GM11168 (cell line): ENCODE measurements around the gene ZNRF1.
"Not testable (repeated sequence)": the region's sequence is repeated elsewhere in the genome, so short reads cannot be mapped to it uniquely, and the experiment has no call there.

ENCODE experiments used
- in situ Hi-C: fragments of 300-500 bp; cut with MboI; formaldehyde crosslinking; loops from one replicate; pipeline ENCODE4 v1.12.0; 2022; ENCODE audit warnings: low sequenced_read_pairs; ENCODE audit not compliant: unreplicated experiment

The ZNRF1 gene

GRCh38 chr16:74999609-75000480 lies 1.0 kb downstream of the ZNRF1 start:
- in situ Hi-C loops, result no loop called here

DNA sequence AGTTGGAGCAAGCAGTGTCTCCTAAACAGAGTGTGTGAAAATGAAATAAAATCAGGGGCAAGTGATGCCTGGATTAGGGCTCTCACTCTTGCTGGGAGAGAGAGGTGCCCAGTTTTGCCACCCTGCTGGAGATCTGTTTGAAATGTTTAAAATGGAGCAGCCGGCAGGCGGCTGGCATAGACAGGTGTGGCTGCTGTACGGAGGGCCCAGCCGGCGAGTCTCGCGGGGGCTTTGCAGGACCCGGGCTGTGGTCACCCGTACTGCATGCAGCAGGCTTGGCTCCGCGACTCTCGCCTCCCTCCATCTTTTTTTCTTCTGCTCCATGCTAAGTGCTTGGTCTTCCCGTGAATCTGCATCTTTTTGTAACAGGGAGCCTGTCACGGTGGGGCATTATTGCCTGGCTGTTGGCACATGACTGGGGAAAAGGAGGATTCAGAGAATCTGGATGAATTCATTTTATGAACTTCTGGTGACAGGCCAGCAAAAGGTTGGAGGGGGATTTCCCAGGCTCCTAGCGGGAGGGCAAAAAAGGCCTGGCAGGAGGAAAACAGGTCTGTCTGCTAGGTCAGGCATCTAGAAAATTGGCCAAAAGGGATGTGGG lies 1.8 kb downstream of the ZNRF1 start:
- in situ Hi-C loops, result no loop called here

GRCh38 chr16:75002474-75002873 lies 3.6 kb downstream of the ZNRF1 start:
- in situ Hi-C loops, result no loop called here

DNA sequence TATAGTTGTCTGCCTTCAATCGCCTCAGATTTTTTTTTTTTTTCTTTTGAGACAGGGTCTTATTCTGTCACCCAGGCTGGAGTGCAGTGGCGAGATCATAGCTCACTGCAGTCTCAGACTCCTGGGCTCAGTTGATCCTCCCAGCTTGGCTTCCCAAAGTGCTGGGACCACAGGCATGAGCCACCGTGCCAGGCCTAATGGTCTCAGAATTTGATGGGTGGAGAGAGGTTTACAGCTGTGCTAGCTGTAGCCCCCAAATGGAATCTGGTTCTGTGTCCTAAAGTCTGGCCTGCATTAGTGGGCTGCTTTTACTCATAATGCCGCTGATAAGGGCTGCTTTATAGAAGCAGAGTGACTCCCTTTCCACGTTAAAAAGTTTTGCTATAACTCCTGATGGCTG lies 5.1 kb downstream of the ZNRF1 start:
- in situ Hi-C loops, result no loop called here

DNA sequence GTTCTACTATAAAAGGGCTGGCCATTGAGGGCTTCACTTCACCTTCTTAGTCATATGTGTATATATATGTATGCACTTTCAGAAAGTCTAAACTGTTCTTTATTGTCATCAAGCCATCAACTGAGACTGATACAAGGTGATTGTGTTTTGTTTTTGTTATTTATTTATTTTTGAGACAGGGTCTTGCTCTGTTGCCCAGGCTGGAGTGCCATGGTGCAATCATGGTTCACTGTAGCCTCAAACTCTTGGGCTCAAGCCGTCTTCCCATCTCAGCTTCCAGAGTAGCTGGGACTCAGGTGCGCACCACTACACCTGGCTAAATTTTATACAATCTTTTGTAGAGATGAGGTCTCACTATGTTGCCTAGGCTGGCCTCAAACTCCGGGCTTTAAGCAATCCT lies 5.6 kb downstream of the ZNRF1 start:
- in situ Hi-C loops, result no loop called here

DNA sequence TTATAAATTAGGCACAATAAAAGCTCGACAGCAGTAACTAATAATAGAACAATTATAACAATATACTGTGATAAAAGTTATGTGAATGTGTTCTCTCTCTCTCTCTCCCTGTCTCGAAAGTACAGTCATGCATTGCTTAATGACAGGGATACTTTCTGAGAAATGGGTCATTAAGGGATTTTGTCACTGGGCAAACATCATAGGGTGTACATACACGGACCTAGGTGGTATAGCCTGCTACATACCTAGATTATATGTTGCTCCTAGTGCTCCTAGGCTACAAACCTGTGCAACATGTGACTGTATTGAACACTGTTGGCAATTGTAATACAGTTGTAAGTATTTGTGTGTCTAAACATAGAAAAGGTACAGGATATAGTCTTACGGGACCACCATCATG lies 6.9 kb downstream of the ZNRF1 start:
- in situ Hi-C loops, result no loop called here

DNA sequence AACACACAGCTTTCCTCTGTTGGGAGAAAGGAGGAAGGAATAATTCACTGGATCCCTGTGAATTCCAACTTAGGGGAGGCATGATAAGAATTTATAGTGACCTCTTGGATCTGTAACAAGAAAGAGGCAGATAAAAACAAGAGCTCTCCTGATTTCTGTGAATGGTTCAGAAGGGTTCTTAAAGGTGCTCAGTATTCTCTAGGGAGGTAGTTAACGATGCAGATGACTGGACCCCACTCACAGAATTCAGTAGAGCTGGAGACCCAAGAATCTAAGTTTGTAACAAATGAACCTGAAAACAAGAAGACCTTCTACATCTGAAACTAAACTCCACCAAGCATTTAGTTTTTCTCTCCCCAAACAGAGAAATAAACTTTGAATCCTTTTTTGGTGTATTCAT lies 8.6 kb downstream of the ZNRF1 start:
- in situ Hi-C loops, result no loop called here

DNA sequence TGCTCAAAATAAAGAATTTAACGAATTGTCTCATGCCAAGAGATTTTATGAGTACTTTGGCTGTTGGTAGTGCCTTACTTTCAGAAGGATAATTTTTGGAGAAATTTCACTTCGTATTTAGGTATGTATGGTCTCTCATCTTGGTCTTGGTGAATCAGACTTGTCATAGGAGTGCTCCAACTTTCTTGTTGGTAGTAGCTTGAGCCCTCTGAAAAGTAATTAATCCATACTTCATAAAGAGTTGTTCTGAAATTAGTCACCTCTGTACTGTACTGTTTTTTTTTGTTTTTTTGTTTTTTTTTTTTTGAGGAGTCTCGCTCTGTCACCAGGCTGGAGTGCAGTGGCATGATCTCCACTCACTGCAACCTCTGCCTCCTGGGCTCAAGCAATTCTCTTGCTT lies 11.6 kb downstream of the ZNRF1 start:
- in situ Hi-C loops, result no loop called here

- in situ Hi-C loops, result no loop called here
Observed at GRCh38 chr16:75011634-75012307, 12.9 kb downstream of the ZNRF1 start.

GRCh38 chr16:75012380-75013081 lies 13.7 kb downstream of the ZNRF1 start:
- in situ Hi-C loops, result no loop called here

- in situ Hi-C loops, result not testable (repeated sequence)
Observed at GRCh38 chr16:75013123-75013522, 14.3 kb downstream of the ZNRF1 start.

- in situ Hi-C loops, result no loop called here
Observed at GRCh38 chr16:75014318-75014717, 15.5 kb downstream of the ZNRF1 start.

- in situ Hi-C loops, result not testable (repeated sequence)
Observed at GRCh38 chr16:75016451-75017081, 17.7 kb downstream of the ZNRF1 start.

- in situ Hi-C loops, result no loop called here
Observed at GRCh38 chr16:75017670-75018525, 19.1 kb downstream of the ZNRF1 start.

GRCh38 chr16:75019007-75019406 lies 20.2 kb downstream of the ZNRF1 start:
- in situ Hi-C loops, result no loop called here

- in situ Hi-C loops, result no loop called here
Observed at GRCh38 chr16:75019586-75019985, 20.8 kb downstream of the ZNRF1 start.

DNA sequence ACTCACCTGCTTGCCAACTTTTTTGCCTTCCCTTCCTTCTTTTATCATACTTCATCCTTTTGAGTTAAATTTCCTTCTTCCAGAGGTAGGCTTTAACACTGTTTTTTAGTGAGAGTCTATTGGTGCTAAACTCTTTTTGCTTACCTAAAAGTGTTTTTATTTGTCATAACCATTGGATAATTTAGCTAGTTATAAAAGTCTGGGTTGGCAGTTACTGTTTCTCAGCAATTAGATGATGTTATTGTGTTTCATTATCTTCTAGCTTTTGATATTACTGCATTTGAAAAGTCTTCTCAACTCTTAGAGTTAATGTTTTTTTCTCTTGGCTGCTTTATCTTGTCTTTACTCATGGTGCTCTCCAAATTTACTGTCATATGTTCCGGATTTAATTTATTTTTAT lies 22.6 kb downstream of the ZNRF1 start:
- in situ Hi-C loops, result no loop called here

DNA sequence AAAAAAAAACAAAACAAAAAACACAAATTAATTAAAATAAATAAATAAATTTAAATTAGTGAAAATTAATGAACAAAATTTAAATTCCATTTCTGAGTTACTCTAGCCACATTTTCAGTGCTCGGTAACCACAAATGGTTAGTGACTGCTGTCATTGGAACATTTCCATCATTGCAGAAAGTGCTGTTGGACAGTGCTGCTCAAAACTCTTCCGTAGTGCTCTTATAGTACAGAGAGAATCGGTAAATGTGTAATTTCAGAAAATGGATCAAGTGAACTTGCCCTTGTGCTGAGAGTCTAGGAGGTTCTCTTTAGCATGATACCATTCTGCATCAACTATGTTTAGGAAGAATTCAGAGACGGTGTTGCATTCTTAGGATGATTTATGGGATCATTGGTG lies 23.7 kb downstream of the ZNRF1 start:
- in situ Hi-C loops, result no loop called here

DNA sequence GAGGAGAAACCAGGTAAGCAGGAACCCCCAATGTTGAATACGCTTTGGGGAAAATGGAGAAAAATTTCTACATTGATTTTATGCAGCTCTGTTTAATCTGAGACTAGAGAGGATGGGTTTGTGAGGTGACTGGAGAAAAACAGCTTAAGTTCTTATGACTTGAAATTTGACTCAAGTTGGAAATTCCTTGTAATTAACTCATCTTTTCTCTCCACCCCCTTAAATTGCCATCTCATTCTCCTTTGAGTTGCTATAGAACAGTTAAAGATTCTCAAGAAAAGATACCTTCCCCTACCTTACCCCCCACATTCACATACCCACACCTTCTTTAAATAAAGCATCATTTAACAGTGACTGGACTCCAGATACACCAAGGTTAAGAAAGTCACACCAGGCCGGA lies 24.2 kb downstream of the ZNRF1 start:
- in situ Hi-C loops, result no loop called here
